K562 (cell line): ENCODE data around the gene UBASH3A. TPM values are rescaled to one million over a fixed set of nuclear protein-coding genes. Genes with fewer than 3 reads are reported as not detected.

Source experiments
- ATAC-seq: fragments of 200-7000 bp; cut with Tn5 transposase; 3 replicates; pipeline ENCODE4 v1.9.1; 2020; ENCODE audit warnings: moderate library complexity
- BruUV-seq: library from RNA; stranded (reverse); fragments of 400-500 nt; replicated peaks from 2 replicates; lab custom pipeline; 2021; lab: Mats Ljungman, UMichigan
- CTCF ChIA-PET: fragments of 300-600 bp; formaldehyde crosslinking; extraction: SDS; loops from one replicate; lab custom pipeline; 2021; ENCODE audit warnings: low intra/inter-chr PET ratio; lab: Yijun Ruan, JAX
- POLR2A ChIA-PET: fragments of 300-600, 350-650 bp; sonication (Branson Sonifier 250); formaldehyde crosslinking; extraction: SDS; loops from one replicate; lab custom pipeline; 2021; ENCODE audit warnings: antibody characterized with exemption, inconsistent platforms; lab: Yijun Ruan, JAX
- DNase-seq, 4 experiments: peaks; one replicate each; pipeline versions ENCODE4 v3.0.0 to v3.0.0-alpha.2; 2011 to 2018; ENCODE audit warnings: low spot score in 3 of 4, mixed read lengths in 3 of 4; ENCODE audit errors: extremely low read depth in 1 of 4
- FAIRE-seq: peaks from 2 replicates; lab custom pipeline; 2011; peaks lifted over from hg19 to GRCh38; lab: Jason Lieb, UNC
- H2AFZ ChIP-seq: 2 replicates; pipeline ENCODE4 v1.6.0; 2011; ENCODE audit warnings: low read depth, low read length, control low read depth, inconsistent platforms
- H3K27ac ChIP-seq: fragments of 200-600 bp; 3 replicates; pipeline ENCODE4 v1.8.0; 2011; ENCODE audit warnings: low read depth, mild to moderate bottlenecking, control low read depth, inconsistent platforms, low read length, moderate library complexity, mixed read lengths; ENCODE audit errors: extremely low read depth
- H3K27me3 ChIP-seq, 2 experiments: fragments of 300-600 bp in 1 of 2; 2 replicates in 1 of 2; 3 replicates in 1 of 2; pipeline versions ENCODE4 v1.6.0 to v1.8.0; 2011; ENCODE audit warnings: inconsistent platforms in 2 of 2, low read length in 2 of 2, mild to moderate bottlenecking in 1 of 2, mixed read lengths in 1 of 2, moderate library complexity in 1 of 2; ENCODE audit not compliant: control insufficient read depth in 2 of 2, insufficient read depth in 2 of 2
- H3K36me3 ChIP-seq: fragments of 300-600 bp; 3 replicates; pipeline ENCODE4 v1.8.0; 2011; ENCODE audit warnings: mild to moderate bottlenecking, low read length, inconsistent platforms; ENCODE audit not compliant: control insufficient read depth, insufficient read depth
- H3K4me1 ChIP-seq, 2 experiments: fragments of 200-600 bp in 1 of 2; replicated peaks in 1 of 2; 2 replicates in 1 of 2; 3 replicates in 1 of 2; pipeline versions ENCODE4 v1.5.1 to v1.8.0; 2011; ENCODE audit warnings: inconsistent platforms in 2 of 2, low read length in 2 of 2, mild to moderate bottlenecking in 1 of 2, mixed read lengths in 1 of 2, moderate library complexity in 1 of 2; ENCODE audit not compliant: control insufficient read depth in 2 of 2, insufficient read depth in 2 of 2
- H3K4me2 ChIP-seq: 2 replicates; pipeline ENCODE4 v1.6.1; 2011; ENCODE audit warnings: low read length, control low read depth, inconsistent platforms, mixed read lengths; ENCODE audit not compliant: insufficient read depth
- H3K4me3 ChIP-seq: fragments of 200-600 bp; sonication (generic), shearing (Covaris generic); 2 replicates; pipeline ENCODE4 v1.5.1; 2016; ENCODE audit warnings: control low read depth, inconsistent platforms
- H3K79me2 ChIP-seq: fragments of 200-600 bp; 3 replicates; pipeline ENCODE4 v1.8.0; 2011; ENCODE audit warnings: low read length, inconsistent platforms; ENCODE audit not compliant: control insufficient read depth, insufficient read depth
- H3K9ac ChIP-seq, 2 experiments: 2 replicates each; pipeline versions ENCODE4 v1.6.0 to v1.6.1; 2011; ENCODE audit warnings: low read depth in 2 of 2, low read length in 2 of 2, control low read depth in 1 of 2, inconsistent platforms in 1 of 2, mild to moderate bottlenecking in 1 of 2, mixed read lengths in 1 of 2; ENCODE audit not compliant: insufficient read depth in 1 of 2
- H3K9me1 ChIP-seq: one replicate; pipeline ENCODE4 v1.6.0; 2011; ENCODE audit warnings: inconsistent platforms, mild to moderate bottlenecking, low read length, moderate library complexity; ENCODE audit not compliant: control insufficient read depth, insufficient read depth
- H3K9me3 ChIP-seq: replicated peaks from 2 replicates; pipeline ENCODE4 v1.5.1; 2011; ENCODE audit warnings: low read depth, low read length, inconsistent platforms; ENCODE audit not compliant: control insufficient read depth, insufficient read depth
- H4K20me1 ChIP-seq: replicated peaks from 2 replicates; pipeline ENCODE4 v1.6.1; 2011; ENCODE audit warnings: low read length, inconsistent platforms, mixed read lengths; ENCODE audit not compliant: control insufficient read depth, insufficient read depth
- PHF21A ChIP-seq: fragments of 450-650 bp; IDR thresholded peaks from 2 replicates; pipeline ENCODE4 v1.6.1; 2017; ENCODE audit warnings: low read depth, borderline replicate concordance
- TSHZ1 ChIP-seq: fragments of 250-450 bp; sonication (Bioruptor Pico); IDR thresholded peaks from 2 replicates; pipeline ENCODE4 v1.4.0; 2020; ENCODE audit warnings: mild to moderate bottlenecking, moderate library complexity
- ZNF740 ChIP-seq, 3 experiments: fragments of 200-800 bp in 1 of 3; sonication (Bioruptor generic) in 1 of 3; sonication (generic) in 1 of 3; formaldehyde crosslinking in 1 of 3; IDR thresholded peaks; 2 replicates each; pipeline versions ENCODE4 v1.6.1 to v1.8.0; 2016 to 2022; ENCODE audit warnings: mild to moderate bottlenecking in 2 of 3, missing compliant biosample characterization in 2 of 3, missing genetic modification characterization in 2 of 3, missing genetic modification reagents in 1 of 3
- WGBS: fragments of 100-300 bp; shearing (Covaris generic); methylation state at CpG from one replicate; pipeline ENCODE4 v1.1.6; 2016; ENCODE audit warnings: low coverage, mixed read lengths; ENCODE audit not compliant: insufficient coverage; ENCODE audit errors: missing lambda C conversion rate; 5-methylcytosine and 5-hydroxymethylcytosine counted together
- in situ Hi-C: fragments of 300-500 bp; cut with MboI; formaldehyde crosslinking; loops from 4 replicates; pipeline ENCODE4 v1.15.0; 2018; ENCODE audit warnings: inconsistent platforms, mixed read lengths
- intact Hi-C: fragments of 100-400 bp; cut with micrococcal nuclease; formaldehyde crosslinking; loops from 2 replicates; pipeline ENCODE4 v1.14.2; 2022
- polyA plus RNA-seq, 8 experiments: library from polyadenylated mRNA; depleted of rRNA in 4 of 8; stranded (reverse) in 5 of 8; unstranded in 3 of 8; fragments of >200 nt; fragmentation: Nextera tagmentation in 2 of 8; fragmentation: Illumina TruSeq in 1 of 8; extraction: Ambion mirVana in 2 of 8; extraction: Trizol in 1 of 8; gene quantifications; 2 replicates each; pipeline versions ENCODE4 v1.2.1 to v1.2.3, GENCODE V29; 2011 to 2014; ENCODE audit warnings: inconsistent platforms in 1 of 8, missing spikeins in 1 of 8
- total RNA-seq, 7 experiments: library from RNA; depleted of rRNA in 6 of 7; stranded (reverse); fragments of >200 nt in 6 of 7; fragmentation: Illumina TruSeq in 2 of 7; extraction: Trizol in 2 of 7; gene quantifications; 2 replicates each; pipeline versions ENCODE4 v1.2.1 to v1.2.3, GENCODE V29; 2011 to 2021; ENCODE audit warnings: low replicate concordance in 1 of 7

UBASH3A gene
- total and polyA plus RNA-seq, 9 of the 15 experiments (the other 6 are each of a cell fraction or from before 2014, with no cell fraction given) = 0.23 to 1.8 (median 1.1) TPM

GRCh38 chr21:42387164-42387563 lies 16.5 kb upstream of the UBASH3A start:
- POLR2A ChIA-PET = interaction anchor here (0.7 to 1.2 kb wide), 2 partner anchors 9 to 349 kb away, joined by 3 to 5 read pairs; no protein-coding TSS in a partner anchor
- Histone ChIP-seq H3K4me2 (no peak overlapping the region), H3K79me2 (no peaks in the 10 kb centered on the region), H3K36me3 (no peaks in the 10 kb centered on the region), H3K9ac (no peak overlapping the region), H3K4me1 (peaks cover 13% of the 10 kb centered on the region in 2 experiments; a peak in 3 of 5 replicates), H4K20me1 (no peaks in the 10 kb centered on the region), H3K27ac (no peak overlapping the region), H3K4me3 (no peak overlapping the region), H2AFZ (no peak overlapping the region), H3K9me1 (no peaks in the 10 kb centered on the region), H3K9me3 (no peaks in the 10 kb centered on the region), H3K27me3 (peaks cover 12 to 39% of the 10 kb centered on the region in 2 experiments)
- ATAC-seq (no peak), DNase-seq (no peak), FAIRE-seq (no peak)
- CTCF ChIA-PET = no interaction called here
- TF ChIP-seq ZNF740 (CRISPR knock-in tag; IDR thresholded peaks at IDR 0.05) (0 out of 2 replicates have a peak, but pooled peaks have one; percentile 42), ZNF740 (tag; IDR thresholded peaks at IDR 0.05) (no peak), TSHZ1 (no peak), PHF21A (no peak)
- in situ Hi-C loops = no loop called here
- intact Hi-C loops = no loop called here
- 4% methylated on average over 3 of the region's 3 CpGs for WGBS
- no TSS peak for BruUV-seq
